GM19328 (cell line): Measurements from ENCODE around the gene BTG2.

ENCODE experiments used
- ATAC-seq: cut with Tn5 transposase; IDR thresholded peaks from one replicate; pipeline ENCODE4 v1.9.1; 2021; ENCODE audit warnings: mild to moderate bottlenecking, moderate library complexity; ENCODE audit not compliant: unreplicated experiment

BTG2 gene

DNA sequence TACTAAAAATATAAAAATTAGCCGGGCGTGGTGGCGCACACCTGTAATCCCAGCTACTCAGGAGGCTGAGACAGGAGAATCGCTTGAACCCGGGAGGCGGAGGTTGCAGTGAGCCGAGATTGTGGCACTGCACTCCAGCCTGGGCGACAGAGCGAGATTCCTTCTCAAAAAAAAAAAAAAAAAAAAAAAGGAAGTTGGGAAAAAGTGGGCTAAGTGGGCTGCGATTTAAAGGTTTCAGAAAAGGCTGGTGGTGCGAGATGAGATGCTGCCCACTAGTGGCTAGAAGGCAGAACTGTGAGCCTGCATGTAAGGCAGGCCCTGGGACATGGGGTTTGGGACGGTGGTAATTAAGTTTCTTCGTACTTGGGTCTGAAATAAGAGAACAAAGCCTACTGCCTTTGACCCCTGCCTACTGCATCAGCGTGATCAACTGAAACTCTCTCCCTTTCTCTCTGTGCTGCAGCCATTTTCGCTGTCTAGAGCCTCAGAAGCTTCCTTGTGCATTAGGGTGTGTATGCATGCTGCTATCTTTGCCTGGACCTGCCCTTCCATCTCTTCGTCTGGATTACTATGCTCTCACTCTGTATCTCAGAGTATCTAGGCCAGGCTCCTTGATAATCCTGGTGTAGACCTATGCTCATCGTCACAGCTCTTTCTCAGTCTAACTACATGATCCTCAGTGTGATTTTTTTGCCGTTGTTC is 33.2 kb downstream of the BTG2 start:
- no peak for ATAC-seq

- ATAC-seq: no peak
These were observed 34.9 kb downstream of the BTG2 start for GRCh38 chr1:203340112-203340790.

DNA sequence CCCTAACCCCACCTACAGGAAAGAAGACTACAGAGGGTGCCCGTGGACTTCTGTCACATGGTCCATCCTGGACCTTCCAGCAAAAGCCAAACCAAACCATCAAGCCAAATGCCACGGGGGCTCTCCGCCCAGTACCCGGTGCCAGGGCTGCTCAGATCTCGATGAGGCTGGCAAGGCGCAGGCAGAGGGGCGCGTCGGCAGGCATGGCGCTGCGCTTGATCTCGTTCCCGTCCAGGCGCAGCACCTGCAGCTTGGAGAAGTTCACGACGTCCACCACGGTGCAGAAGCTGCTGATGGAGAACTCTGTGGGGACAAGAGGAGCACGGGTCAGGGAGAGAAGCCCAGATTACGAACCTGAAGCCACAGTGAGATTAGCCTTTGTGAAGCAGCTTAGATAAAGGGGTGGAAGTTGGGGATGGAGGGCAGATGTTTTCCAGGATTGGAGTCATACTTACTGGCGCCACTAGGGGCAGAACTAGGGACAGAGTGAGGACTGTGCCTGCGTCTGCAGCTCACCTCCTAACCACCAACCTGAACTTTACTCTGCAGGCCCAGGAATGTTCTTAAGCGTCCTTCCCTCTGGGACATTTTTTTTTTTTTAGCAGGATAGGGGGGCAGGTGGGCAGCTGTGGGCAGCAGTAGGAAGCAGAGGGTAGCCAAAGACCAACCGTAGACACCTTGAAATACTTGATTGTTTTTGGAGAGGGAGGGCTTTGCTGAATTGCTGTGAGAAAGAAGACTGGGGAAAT is 37.0 kb downstream of the BTG2 start:
- no peak for ATAC-seq

DNA sequence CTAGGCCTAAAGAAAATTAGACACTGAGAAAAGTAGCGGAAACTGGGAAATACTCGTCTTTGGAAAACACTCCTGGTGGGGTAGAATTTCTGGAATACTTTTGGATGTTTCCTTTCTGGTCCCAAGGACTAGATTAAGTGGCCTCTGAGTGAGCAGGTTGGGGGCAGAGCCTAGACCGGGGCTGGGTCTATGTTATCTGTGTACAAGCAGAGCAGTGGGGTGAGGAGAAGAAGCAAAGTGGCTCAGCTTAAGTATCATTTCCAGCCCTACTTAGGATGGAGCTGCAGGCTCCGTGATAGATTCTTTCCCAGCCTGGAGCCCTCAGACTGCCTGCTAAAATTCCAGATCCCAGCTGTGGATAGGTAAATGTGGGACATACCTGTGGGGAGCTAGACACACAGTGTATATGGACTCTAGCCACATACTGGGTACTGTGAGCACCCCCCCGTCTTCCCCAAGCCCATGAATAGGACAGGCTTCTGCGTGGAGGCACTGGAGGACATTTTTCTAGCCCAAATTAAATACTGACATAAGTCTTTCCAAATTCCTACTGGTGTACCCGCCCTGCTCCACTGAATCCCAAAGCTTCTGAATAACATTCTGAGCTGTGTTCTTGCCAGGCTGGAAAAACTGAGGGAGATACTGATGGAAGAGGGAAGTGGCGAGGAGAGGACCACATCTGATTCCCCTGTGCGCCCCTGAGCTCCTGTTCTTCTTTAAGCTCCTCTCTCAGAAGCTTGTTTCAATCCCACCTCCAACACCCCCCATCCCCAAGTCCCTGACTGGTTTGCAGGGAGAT is 38.8 kb downstream of the BTG2 start:
- no peak for ATAC-seq

DNA sequence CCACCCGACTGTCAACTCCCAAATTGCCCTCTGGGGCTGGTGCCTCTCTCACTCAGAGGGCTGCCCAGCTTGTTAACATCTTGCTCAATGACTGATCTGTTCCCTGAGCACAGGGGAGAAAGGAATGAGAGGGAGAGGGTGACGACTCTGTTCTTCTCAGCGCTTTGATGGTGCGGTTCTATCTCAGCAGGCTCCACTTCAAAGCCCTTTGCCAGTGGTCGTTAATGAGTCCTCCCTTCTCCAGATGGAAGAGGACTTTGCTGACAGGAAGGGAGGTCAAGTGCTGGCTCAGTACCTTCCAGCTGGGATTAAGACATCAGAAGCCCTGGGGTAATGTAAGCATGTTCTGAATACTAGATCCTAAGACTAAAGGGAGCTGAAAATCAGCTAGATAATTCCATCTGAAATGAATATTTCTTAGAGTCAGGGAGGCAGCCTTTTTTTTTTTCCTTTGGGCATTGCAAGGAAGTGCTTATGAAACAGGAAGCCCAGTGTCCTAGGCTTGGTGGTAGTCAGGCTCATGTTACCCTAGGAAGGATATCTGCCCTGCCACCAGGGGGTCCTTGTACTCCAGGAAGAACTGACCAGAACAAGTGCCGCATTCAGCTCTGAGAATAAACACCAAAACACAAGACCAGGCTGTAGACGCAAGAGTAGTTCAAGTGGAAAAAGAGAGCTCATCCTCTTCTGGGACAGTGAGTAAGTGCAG is 40.9 kb downstream of the BTG2 start:
- ATAC-seq: no peak

GRCh38 chr1:203346769-203347102 is 41.4 kb downstream of the BTG2 start:
- no peak for ATAC-seq

DNA sequence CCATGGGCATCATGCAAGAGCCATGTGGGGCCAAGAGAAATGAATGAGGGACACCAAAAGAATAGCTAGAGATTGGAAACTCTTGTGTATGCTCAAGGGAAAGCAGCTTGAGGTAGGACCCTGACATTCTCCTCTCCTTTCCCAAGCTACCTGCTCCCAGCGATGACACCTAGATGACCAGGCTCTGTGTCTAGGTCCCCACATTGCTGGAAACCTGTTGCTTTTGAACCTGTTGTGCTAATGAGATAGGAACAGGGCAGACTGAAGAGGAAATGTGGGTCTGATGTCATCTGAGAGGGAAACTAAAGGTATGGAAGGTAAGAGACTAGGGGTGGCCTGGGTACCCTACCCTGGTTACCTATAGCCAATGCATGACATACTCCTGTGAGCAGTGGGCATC is 43.8 kb downstream of the BTG2 start:
- no peak for ATAC-seq

- ATAC-seq: no peak
These were observed 44.6 kb downstream of the BTG2 start for GRCh38 chr1:203349773-203350524.

DNA sequence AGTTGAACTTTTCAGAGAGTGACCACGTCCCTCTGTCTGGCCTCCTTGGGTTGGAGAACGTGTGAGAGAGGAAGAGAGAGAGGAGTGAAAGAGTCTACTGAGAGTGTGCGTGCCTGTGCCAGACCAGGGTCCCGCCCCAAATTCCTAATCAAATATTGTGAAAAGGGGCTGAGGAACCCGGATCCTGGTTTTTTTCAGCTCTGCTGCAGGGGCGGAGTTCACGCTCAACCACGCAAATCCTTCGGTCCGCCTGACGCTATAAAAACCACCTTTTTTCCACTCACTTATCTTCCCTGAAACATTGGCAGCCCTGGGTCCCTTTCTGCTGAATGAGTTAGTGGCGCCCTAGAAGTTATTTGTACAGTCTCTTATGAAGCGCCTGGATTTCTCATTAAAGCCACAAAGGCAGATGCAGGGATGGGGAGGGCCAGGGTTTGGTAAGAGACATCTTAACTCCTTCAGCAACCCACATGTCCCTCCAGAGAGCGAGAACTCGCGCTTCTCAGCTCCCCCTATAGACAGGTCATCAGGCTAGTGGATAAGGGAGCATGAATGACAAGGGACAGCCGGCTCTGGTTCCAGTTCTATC is 45.8 kb downstream of the BTG2 start, which contains the start of gene FMOD:
Gene FMOD (minus strand): TSS at position 86 of the 589 bp plus-strand sequence. CDS start 2,852 bp downstream, outside the sequence.
- no peak for ATAC-seq

GRCh38 chr1:203353486-203353885 is 48.2 kb downstream of the BTG2 start:
- no peak for ATAC-seq

- ATAC-seq: no peak
These were observed 48.9 kb downstream of the BTG2 start for GRCh38 chr1:203354246-203354645.

GRCh38 chr1:203359010-203359571 is 53.8 kb downstream of the BTG2 start:
- ATAC-seq: no peak
